ENCODE data around the gene EPB41L2.
"Not testable (repeated sequence)": the region's sequence is repeated elsewhere in the genome, so short reads cannot be mapped to it uniquely, and the experiment has no call there.

EPB41L2 gene

GRCh38 chr6:131036143-131036542 is 26.9 kb downstream of the EPB41L2 start:
- DNase-seq (ENCODE audit: low read depth) = no peak

- no peak for DNase-seq (ENCODE audit: low read depth)
Measured at GRCh38 chr6:131035582-131035981, 27.5 kb downstream of the EPB41L2 start.

GRCh38 chr6:131033631-131034030 is 29.4 kb downstream of the EPB41L2 start:
- no peak for DNase-seq (ENCODE audit: low read depth)

- no peak for DNase-seq (ENCODE audit: low read depth)
Measured at GRCh38 chr6:131029626-131030297, 33.3 kb downstream of the EPB41L2 start.

GRCh38 chr6:131027326-131027725 is 35.7 kb downstream of the EPB41L2 start:
- DNase-seq (ENCODE audit: low read depth) = no peak

GRCh38 chr6:131026243-131026642 is 36.8 kb downstream of the EPB41L2 start:
- no peak for DNase-seq (ENCODE audit: low read depth)

- DNase-seq (ENCODE audit: low read depth) = no peak
Measured at GRCh38 chr6:131024565-131024964, 38.5 kb downstream of the EPB41L2 start.

GRCh38 chr6:131023834-131024504 is 39.1 kb downstream of the EPB41L2 start:
- DNase-seq (ENCODE audit: low read depth) = peak; percentile 38

GRCh38 chr6:131022691-131023090 is 40.4 kb downstream of the EPB41L2 start:
- no peak for DNase-seq (ENCODE audit: low read depth)

- no peak for DNase-seq (ENCODE audit: low read depth)
Measured at GRCh38 chr6:131017962-131018361, 45.1 kb downstream of the EPB41L2 start.

- peak; percentile 73 for DNase-seq (ENCODE audit: low read depth)
Measured at GRCh38 chr6:131015630-131016263, 47.3 kb downstream of the EPB41L2 start.

GRCh38 chr6:131015025-131015591 is 47.9 kb downstream of the EPB41L2 start:
- DNase-seq (ENCODE audit: low read depth) = no peak

- DNase-seq (ENCODE audit: low read depth) = no peak
Measured at GRCh38 chr6:131014080-131014776, 48.8 kb downstream of the EPB41L2 start.

- DNase-seq (ENCODE audit: low read depth) = peak; percentile 69
Measured at GRCh38 chr6:131013495-131013894, 49.5 kb downstream of the EPB41L2 start.

- DNase-seq (ENCODE audit: low read depth) = no peak
Measured at GRCh38 chr6:131009790-131010189, 53.3 kb downstream of the EPB41L2 start.

- not testable (repeated sequence) for DNase-seq (ENCODE audit: low read depth)
Measured at GRCh38 chr6:131008965-131009364, 54.1 kb downstream of the EPB41L2 start.

GRCh38 chr6:131007964-131008363 is 55.1 kb downstream of the EPB41L2 start:
- DNase-seq (ENCODE audit: low read depth) = not testable (repeated sequence)

GRCh38 chr6:131007286-131007685 is 55.8 kb downstream of the EPB41L2 start:
- no peak for DNase-seq (ENCODE audit: low read depth)

GRCh38 chr6:131005439-131006016 is 57.5 kb downstream of the EPB41L2 start:
- DNase-seq (ENCODE audit: low read depth) = no peak

GRCh38 chr6:131004936-131005335 is 58.1 kb downstream of the EPB41L2 start:
- no peak for DNase-seq (ENCODE audit: low read depth)

GRCh38 chr6:131004387-131004755 is 58.7 kb downstream of the EPB41L2 start:
- DNase-seq (ENCODE audit: low read depth) = no peak
